IPS-18c (cell line): ENCODE results near the gene KLHL3.

Experiments used
- H3K4me3 ChIP-seq: 2 replicates; pipeline ENCODE4 v1.7.0; 2013; ENCODE audit warnings: low read depth, mild to moderate bottlenecking, low read length, moderate library complexity; ENCODE audit not compliant: insufficient read depth
- H3K9me3 ChIP-seq: one replicate; pipeline ENCODE4 v1.6.1; 2013; ENCODE audit warnings: mild to moderate bottlenecking, low read length, moderate library complexity; ENCODE audit not compliant: control insufficient read depth, insufficient read depth

KLHL3 gene

GRCh38 chr5:137727623-137728022, 8.3 kb downstream of the KLHL3 start:
- no peak overlapping the region for H3K4me3 ChIP-seq
- H3K9me3 ChIP-seq = no peaks in the 10 kb centered on the region

GRCh38 chr5:137724251-137724650, 11.6 kb downstream of the KLHL3 start:
- Histone ChIP-seq H3K4me3 (no peak overlapping the region), H3K9me3 (no peaks in the 10 kb centered on the region)

GRCh38 chr5:137718611-137719010, 17.3 kb downstream of the KLHL3 start:
- Histone ChIP-seq H3K4me3 (no peak overlapping the region), H3K9me3 (no peaks in the 10 kb centered on the region)

GRCh38 chr5:137716337-137716736, 19.6 kb downstream of the KLHL3 start:
- H3K9me3 ChIP-seq = no peaks in the 10 kb centered on the region
- no peak overlapping the region for H3K4me3 ChIP-seq

- H3K9me3 ChIP-seq = no peaks in the 10 kb centered on the region
- H3K4me3 ChIP-seq = no peak overlapping the region
Measured at GRCh38 chr5:137715456-137715855, 20.4 kb downstream of the KLHL3 start.

GRCh38 chr5:137714946-137715345, 20.9 kb downstream of the KLHL3 start:
- no peak overlapping the region for H3K4me3 ChIP-seq
- no peaks in the 10 kb centered on the region for H3K9me3 ChIP-seq

GRCh38 chr5:137714494-137714893, 21.4 kb downstream of the KLHL3 start:
- Histone ChIP-seq H3K4me3 (no peak overlapping the region), H3K9me3 (no peaks in the 10 kb centered on the region)

- H3K4me3 ChIP-seq = no peak overlapping the region
- no peaks in the 10 kb centered on the region for H3K9me3 ChIP-seq
Measured at GRCh38 chr5:137712139-137712667, 23.7 kb downstream of the KLHL3 start.

GRCh38 chr5:137710086-137710485, 25.8 kb downstream of the KLHL3 start:
- no peak overlapping the region for H3K4me3 ChIP-seq
- H3K9me3 ChIP-seq = no peaks in the 10 kb centered on the region

- Histone ChIP-seq H3K4me3 (no peak overlapping the region), H3K9me3 (no peaks in the 10 kb centered on the region)
Measured at GRCh38 chr5:137708796-137709559, 26.9 kb downstream of the KLHL3 start.

GRCh38 chr5:137708062-137708461, 27.8 kb downstream of the KLHL3 start:
- H3K9me3 ChIP-seq = no peaks in the 10 kb centered on the region

GRCh38 chr5:137706841-137707240, 29.0 kb downstream of the KLHL3 start:
- Histone ChIP-seq H3K4me3 (no peak overlapping the region), H3K9me3 (no peaks in the 10 kb centered on the region)

More at GRCh38 chr5:137708062-137708461, 27.8 kb downstream of the KLHL3 start:
- no peak overlapping the region for H3K4me3 ChIP-seq

GRCh38 chr5:137705106-137705505, 30.8 kb downstream of the KLHL3 start:
- H3K9me3 ChIP-seq = no peaks in the 10 kb centered on the region
- no peak overlapping the region for H3K4me3 ChIP-seq

- Histone ChIP-seq H3K4me3 (no peak overlapping the region), H3K9me3 (no peaks in the 10 kb centered on the region)
Measured at GRCh38 chr5:137703565-137703964, 32.3 kb downstream of the KLHL3 start.

- H3K4me3 ChIP-seq = no peak overlapping the region
- no peaks in the 10 kb centered on the region for H3K9me3 ChIP-seq
Measured at GRCh38 chr5:137700282-137700680, 35.6 kb downstream of the KLHL3 start.

- no peaks in the 10 kb centered on the region for H3K9me3 ChIP-seq
- H3K4me3 ChIP-seq = no peak overlapping the region
Measured at GRCh38 chr5:137699336-137700281, 36.3 kb downstream of the KLHL3 start.

GRCh38 chr5:137696481-137696880, 39.4 kb downstream of the KLHL3 start:
- Histone ChIP-seq H3K4me3 (no peak overlapping the region), H3K9me3 (no peaks in the 10 kb centered on the region)
